ENCODE measurements around the gene BTG2. TPM values are rescaled to one million over a fixed set of nuclear protein-coding genes. Genes with fewer than 3 reads are reported as not detected.

Gene BTG2
- total and polyA plus RNA-seq, 3 experiments from 2014 or later = 97.8 to 138 (median 102) TPM

- H3K27me3 ChIP-seq (ENCODE audit: insufficient read depth, low read length, poor library complexity, severe bottlenecking) = no peaks in the 10 kb centered on the region
- H3K27ac ChIP-seq (ENCODE audit: low read depth, low read length) = peak overlapping the region; percentile 85
- POLR2A ChIA-PET = interaction anchor here (0.7 to 7.1 kb wide), 4 partner anchors 17 to 356 kb away, joined by 3 to 161 read pairs (median 72); partner anchors contain the start of gene BTG2
- Mint-ChIP-seq H3K27ac (peak overlapping the region; percentile 99 to 100 (median 100)), H3K36me3 (peaks cover 0 to 2% (median 0%) of the 10 kb centered on the region in 3 donors), H3K4me1 (peaks cover 60 to 74% (median 63%) of the 10 kb centered on the region in 3 donors), H3K27me3 (peaks cover 0 to 13% of the 10 kb centered on the region in 2 donors), H3K9me3 (peaks cover 0 to 2% (median 0%) of the 10 kb centered on the region in 5 donors), H3K4me3 (peak overlapping the region in 6 of 7 donors; percentile 37 to 87 (median 85))
- DNase-seq = peak in 1 of 5 donors; percentile 43
- peak overlapping the region; percentile 17 for H3K4me3 ChIP-seq (ENCODE audit: low read length)
- H3K9me3 ChIP-seq (ENCODE audit: low read length) = no peaks in the 10 kb centered on the region
- H3K36me3 ChIP-seq (ENCODE audit: insufficient read depth, low read length) = no peaks in the 10 kb centered on the region
- CTCF ChIA-PET = interaction anchor here (1.4 to 30.7 kb wide), 7 partner anchors 11 to 51 kb away, joined by 3 to 775 read pairs (median 66); partner anchors contain the start of gene BTG2
- H3K4me1 ChIP-seq (ENCODE audit: insufficient read depth, low read length) = peaks cover 62% of the 10 kb centered on the region
Observed at GRCh38 chr1:203288400-203288799, 16.9 kb upstream of the BTG2 start.

- ChIA-PET CTCF (interaction anchor here (1.0 to 30.7 kb wide), 8 partner anchors 13 to 199 kb away, joined by 3 to 775 read pairs (median 58); partner anchors contain the start of gene BTG2), POLR2A (interaction anchor here (0.8 to 7.1 kb wide), 8 partner anchors 10 to 46 kb away, joined by 3 to 161 read pairs (median 5); partner anchors contain the start of gene BTG2)
- peaks cover 0 to 13% of the 10 kb centered on the region in 2 donors for H3K27me3 Mint-ChIP-seq
- H3K27ac Mint-ChIP-seq = peak overlapping the region; percentile 99 to 100 (median 100)
- peak overlapping the region; percentile 76 for H3K4me3 ChIP-seq (ENCODE audit: low read length)
- H3K4me1 ChIP-seq (ENCODE audit: insufficient read depth, low read length) = peaks cover 62% of the 10 kb centered on the region
- peak; percentile 80 to 95 (median 90) for DNase-seq
- no peaks in the 10 kb centered on the region for H3K27me3 ChIP-seq (ENCODE audit: insufficient read depth, low read length, poor library complexity, severe bottlenecking)
- H3K36me3 Mint-ChIP-seq = peaks cover 0 to 2% (median 0%) of the 10 kb centered on the region in 3 donors
- H3K27ac ChIP-seq (ENCODE audit: low read depth, low read length) = peak overlapping the region; percentile 99
- H3K36me3 ChIP-seq (ENCODE audit: insufficient read depth, low read length) = no peaks in the 10 kb centered on the region
- peaks cover 0 to 2% (median 0%) of the 10 kb centered on the region in 5 donors for H3K9me3 Mint-ChIP-seq
- no peaks in the 10 kb centered on the region for H3K9me3 ChIP-seq (ENCODE audit: low read length)
- H3K4me3 Mint-ChIP-seq = peak overlapping the region; percentile 63 to 87 (median 85)
- H3K4me1 Mint-ChIP-seq = peaks cover 60 to 74% (median 63%) of the 10 kb centered on the region in 3 donors
Observed at GRCh38 chr1:203289281-203289981, 15.9 kb upstream of the BTG2 start.

GRCh38 chr1:203289982-203290260 is 15.4 kb upstream of the BTG2 start:
- Histone ChIP-seq H3K36me3 (ENCODE audit: insufficient read depth, low read length) (no peaks in the 10 kb centered on the region), H3K27ac (ENCODE audit: low read depth, low read length) (peak overlapping the region; percentile 99), H3K4me3 (ENCODE audit: low read length) (peak overlapping the region; percentile 76), H3K27me3 (ENCODE audit: insufficient read depth, low read length, poor library complexity, severe bottlenecking) (no peaks in the 10 kb centered on the region), H3K4me1 (ENCODE audit: insufficient read depth, low read length) (peaks cover 62% of the 10 kb centered on the region), H3K9me3 (ENCODE audit: low read length) (no peaks in the 10 kb centered on the region)
- peaks cover 60 to 71% (median 63%) of the 10 kb centered on the region in 3 donors for H3K4me1 Mint-ChIP-seq
- DNase-seq = no peak
- H3K36me3 Mint-ChIP-seq = peaks cover 0 to 2% (median 0%) of the 10 kb centered on the region in 3 donors
- POLR2A ChIA-PET = interaction anchor here (0.5 to 7.1 kb wide), 11 partner anchors 9 to 48 kb away, joined by 3 to 161 read pairs (median 5); partner anchors contain the start of gene BTG2
- peaks cover 0 to 2% (median 0%) of the 10 kb centered on the region in 5 donors for H3K9me3 Mint-ChIP-seq
- H3K4me3 Mint-ChIP-seq = peak overlapping the region; percentile 63 to 87 (median 85)
- H3K27me3 Mint-ChIP-seq = peaks cover 0 to 13% of the 10 kb centered on the region in 2 donors
- CTCF ChIA-PET = interaction anchor here (1.0 to 30.7 kb wide), 9 partner anchors 10 to 198 kb away, joined by 3 to 775 read pairs (median 51); partner anchors contain the start of gene BTG2
- peak overlapping the region; percentile 99 to 100 (median 100) for H3K27ac Mint-ChIP-seq

GRCh38 chr1:203290261-203291089 is 14.8 kb upstream of the BTG2 start:
- Mint-ChIP-seq H3K27ac (peak overlapping the region; percentile 99 to 100 (median 100)), H3K27me3 (peaks cover 0 to 13% of the 10 kb centered on the region in 2 donors), H3K4me3 (peak overlapping the region; percentile 63 to 87 (median 85)), H3K9me3 (peaks cover 0 to 2% (median 0%) of the 10 kb centered on the region in 5 donors), H3K36me3 (peaks cover 0 to 2% (median 0%) of the 10 kb centered on the region in 3 donors), H3K4me1 (peaks cover 64 to 73% (median 64%) of the 10 kb centered on the region in 3 donors)
- H3K4me3 ChIP-seq (ENCODE audit: low read length) = peak overlapping the region; percentile 76
- no peaks in the 10 kb centered on the region for H3K36me3 ChIP-seq (ENCODE audit: insufficient read depth, low read length)
- ChIA-PET CTCF (interaction anchor here (0.6 to 30.7 kb wide), 8 partner anchors 9 to 49 kb away, joined by 3 to 775 read pairs (median 58); partner anchors contain the start of gene BTG2), POLR2A (interaction anchor here (0.5 to 7.1 kb wide), 10 partner anchors 8 to 48 kb away, joined by 3 to 161 read pairs (median 6); partner anchors contain the start of gene BTG2)
- peak overlapping the region; percentile 99 for H3K27ac ChIP-seq (ENCODE audit: low read depth, low read length)
- no peaks in the 10 kb centered on the region for H3K9me3 ChIP-seq (ENCODE audit: low read length)
- H3K27me3 ChIP-seq (ENCODE audit: insufficient read depth, low read length, poor library complexity, severe bottlenecking) = no peaks in the 10 kb centered on the region
- peak; percentile 95 to 98 (median 97) for DNase-seq
- H3K4me1 ChIP-seq (ENCODE audit: insufficient read depth, low read length) = peaks cover 62% of the 10 kb centered on the region

- Mint-ChIP-seq H3K4me1 (peaks cover 58 to 67% (median 62%) of the 10 kb centered on the region in 3 donors), H3K9me3 (peaks cover 0 to 2% (median 0%) of the 10 kb centered on the region in 5 donors), H3K4me3 (peak overlapping the region in 6 of 7 donors; percentile 45 to 87 (median 84)), H3K36me3 (peaks cover 0 to 2% (median 0%) of the 10 kb centered on the region in 3 donors), H3K27me3 (peaks cover 0 to 16% of the 10 kb centered on the region in 2 donors), H3K27ac (peak overlapping the region; percentile 99 to 100 (median 100))
- no peaks in the 10 kb centered on the region for H3K27me3 ChIP-seq (ENCODE audit: insufficient read depth, low read length, poor library complexity, severe bottlenecking)
- no peaks in the 10 kb centered on the region for H3K9me3 ChIP-seq (ENCODE audit: low read length)
- CTCF ChIA-PET = interaction anchor here (1.2 to 30.7 kb wide), 6 partner anchors 15 to 48 kb away, joined by 5 to 775 read pairs (median 72); partner anchors contain the start of gene BTG2
- H3K4me1 ChIP-seq (ENCODE audit: insufficient read depth, low read length) = peaks cover 53% of the 10 kb centered on the region
- no peaks in the 10 kb centered on the region for H3K36me3 ChIP-seq (ENCODE audit: insufficient read depth, low read length)
- DNase-seq = peak in 1 of 5 donors; percentile 8
- POLR2A ChIA-PET = interaction anchor here (1.0 to 7.1 kb wide), 5 partner anchors 9 to 32 kb away, joined by 3 to 161 read pairs (median 8); partner anchors contain the start of gene BTG2
- peak overlapping the region; percentile 99 for H3K27ac ChIP-seq (ENCODE audit: low read depth, low read length)
- H3K4me3 ChIP-seq (ENCODE audit: low read length) = peak overlapping the region; percentile 38
Observed at GRCh38 chr1:203291201-203292096, 13.9 kb upstream of the BTG2 start.

- Histone ChIP-seq H3K27ac (ENCODE audit: low read depth, low read length) (no peak overlapping the region), H3K36me3 (ENCODE audit: insufficient read depth, low read length) (no peaks in the 10 kb centered on the region)
- H3K27ac Mint-ChIP-seq = peak overlapping the region in 7 of 8 donors; percentile 40 to 100 (median 76)
Observed at GRCh38 chr1:203295796-203296195, 9.5 kb upstream of the BTG2 start.

More at GRCh38 chr1:203295796-203296195, 9.5 kb upstream of the BTG2 start:
- H3K27me3 Mint-ChIP-seq = peaks cover 0 to 4% of the 10 kb centered on the region in 2 donors
- no peaks in the 10 kb centered on the region for H3K27me3 ChIP-seq (ENCODE audit: insufficient read depth, low read length, poor library complexity, severe bottlenecking)
- H3K9me3 ChIP-seq (ENCODE audit: low read length) = no peaks in the 10 kb centered on the region
- no peaks in the 10 kb centered on the region for H3K9me3 Mint-ChIP-seq
- CTCF ChIA-PET = interaction anchor here (2.5 to 30.7 kb wide), 4 partner anchors 10 to 44 kb away, joined by 6 to 775 read pairs (median 126); partner anchors contain the start of gene BTG2
- peaks cover 22% of the 10 kb centered on the region for H3K4me1 ChIP-seq (ENCODE audit: insufficient read depth, low read length)
- H3K36me3 Mint-ChIP-seq = no peaks in the 10 kb centered on the region
- no peak overlapping the region for H3K4me3 Mint-ChIP-seq
- POLR2A ChIA-PET = interaction anchor here (0.8 kb wide), 1 partner anchor 23 kb away, joined by 3 read pairs; no protein-coding TSS in a partner anchor
- peak in 1 of 5 donors; percentile 64 for DNase-seq
- H3K4me1 Mint-ChIP-seq = peaks cover 18 to 33% (median 31%) of the 10 kb centered on the region in 3 donors
- H3K4me3 ChIP-seq (ENCODE audit: low read length) = no peak overlapping the region
